ENCODE measurements around the gene ECSCR.

Gene ECSCR

DNA sequence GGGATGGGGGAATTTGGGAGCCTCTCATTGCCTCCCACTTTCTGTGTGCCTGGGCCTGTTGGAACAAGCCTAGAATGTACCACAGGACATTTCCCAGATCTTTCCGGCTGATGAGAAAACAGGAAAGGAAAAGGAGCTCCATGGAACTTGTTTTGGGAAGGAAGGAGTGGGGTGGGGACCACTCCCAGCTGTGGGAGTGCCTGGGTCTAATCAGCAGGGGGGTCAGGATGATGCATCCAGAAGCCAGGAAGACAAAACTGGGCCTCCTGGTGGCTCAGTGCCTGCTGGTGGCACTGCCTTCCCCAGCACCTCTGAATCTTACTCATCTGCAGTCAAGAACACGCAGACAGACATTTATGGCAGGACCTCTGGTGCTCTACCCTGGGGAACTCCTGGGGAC is 11.0 kb upstream of the ECSCR start:
- DNase-seq: no peak

DNA sequence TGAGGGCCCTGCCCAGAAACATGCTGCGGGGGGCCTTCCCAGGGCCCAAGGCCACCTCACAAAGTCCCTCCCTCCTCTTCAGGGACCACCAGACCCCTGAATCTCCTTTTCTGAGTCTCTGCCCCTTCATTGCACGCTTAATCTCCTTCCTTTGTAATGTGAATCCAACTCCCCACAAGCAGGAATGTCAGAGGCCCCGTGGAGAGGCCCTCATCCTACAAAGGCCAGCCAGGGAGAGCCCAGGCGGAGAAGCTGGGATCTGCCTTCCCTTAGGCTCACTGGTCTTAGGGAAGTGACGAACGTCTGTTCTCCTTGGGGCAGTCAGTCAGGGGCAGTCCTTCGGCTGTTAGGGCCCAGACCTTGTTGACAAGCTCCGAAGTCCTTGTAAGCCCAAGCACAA is 10.6 kb upstream of the ECSCR start:
- no peak for DNase-seq

DNA sequence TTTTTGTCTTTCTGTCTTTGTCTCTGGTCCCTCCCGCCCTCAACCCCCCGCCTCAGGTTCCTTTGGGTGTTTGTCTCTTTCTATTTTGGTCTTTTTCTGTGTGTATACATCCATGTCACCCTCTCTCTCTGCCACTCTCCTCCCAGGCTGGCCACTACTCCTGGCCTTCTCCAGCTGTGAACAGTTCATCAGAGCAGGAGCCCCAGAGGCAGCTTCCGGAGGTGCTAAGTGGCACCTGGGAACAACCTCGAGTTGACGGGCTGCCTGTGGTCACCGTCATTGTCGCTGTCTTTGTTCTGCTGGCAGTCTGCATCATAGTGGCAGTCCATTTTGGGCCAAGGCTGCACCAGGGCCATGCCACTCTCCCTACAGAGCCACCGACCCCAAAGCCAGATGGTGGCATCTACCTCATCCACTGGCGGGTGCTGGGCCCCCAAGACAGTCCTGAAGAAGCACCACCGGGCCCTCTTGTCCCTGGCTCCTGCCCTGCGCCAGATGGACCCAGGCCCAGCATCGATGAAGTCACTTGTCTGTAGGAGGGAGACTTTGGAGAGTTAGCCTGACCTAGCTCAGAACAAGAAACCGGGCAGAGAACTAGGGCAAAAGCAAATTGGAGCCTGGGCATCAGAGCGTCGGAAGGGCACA is 10.0 kb upstream of the ECSCR start:
- no peak for DNase-seq

DNA sequence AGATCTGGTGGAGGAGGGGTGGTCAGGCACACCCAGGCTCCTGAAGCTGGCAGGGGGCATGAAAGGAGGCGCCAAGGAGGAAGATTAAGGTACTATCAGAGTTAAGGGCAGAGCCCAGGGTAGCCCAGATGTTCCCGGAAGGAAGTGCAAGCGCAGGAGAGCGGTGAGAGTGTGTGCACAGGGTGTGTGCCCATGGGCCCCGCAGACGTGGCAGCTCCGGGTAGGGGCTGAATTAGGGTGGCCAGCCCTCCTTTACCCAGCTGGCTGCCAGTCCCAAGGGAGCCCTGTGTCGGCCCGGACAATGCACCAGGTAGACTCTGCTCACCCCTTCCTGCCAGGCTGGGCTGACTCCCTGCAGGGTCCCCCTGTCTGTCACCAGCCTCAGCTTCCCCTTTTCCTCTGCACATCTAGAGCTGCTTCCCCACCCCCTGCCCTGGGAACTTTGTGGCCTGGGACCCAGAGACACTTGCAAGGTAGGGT is 8.3 kb upstream of the ECSCR start, which contains the start of gene SMIM33:
Gene SMIM33 (plus strand): TSS at position 184 of the 480 bp plus-strand sequence. CDS start 118 bp downstream, at position 302.
- peak; percentile 56 for DNase-seq

DNA sequence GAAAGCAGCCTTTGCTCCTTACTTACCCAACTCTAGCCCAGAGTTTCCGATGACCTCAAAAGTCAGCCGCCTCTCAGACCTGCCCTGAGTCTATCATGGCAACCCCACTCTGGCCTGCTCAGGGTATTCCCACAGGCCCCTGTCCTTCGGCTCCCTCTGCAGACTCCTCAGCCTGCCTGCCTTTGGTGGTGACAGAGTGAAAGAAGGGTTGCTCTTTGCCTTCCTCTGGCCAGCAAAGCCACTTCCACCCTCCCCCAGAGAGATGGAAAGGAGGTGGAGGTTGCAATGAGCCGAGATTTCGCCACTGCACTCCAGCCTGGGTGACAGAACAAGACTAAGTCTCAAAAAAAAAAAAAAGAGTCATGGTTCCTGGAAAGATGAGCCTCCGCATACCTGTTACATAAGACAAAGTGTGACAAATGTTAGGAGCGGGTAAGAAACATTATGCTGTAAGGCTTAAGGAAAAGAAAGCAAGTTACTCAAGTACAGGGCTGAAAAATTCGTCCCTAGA is 5.9 kb upstream of the ECSCR start:
- peak; percentile 42 for DNase-seq

DNA sequence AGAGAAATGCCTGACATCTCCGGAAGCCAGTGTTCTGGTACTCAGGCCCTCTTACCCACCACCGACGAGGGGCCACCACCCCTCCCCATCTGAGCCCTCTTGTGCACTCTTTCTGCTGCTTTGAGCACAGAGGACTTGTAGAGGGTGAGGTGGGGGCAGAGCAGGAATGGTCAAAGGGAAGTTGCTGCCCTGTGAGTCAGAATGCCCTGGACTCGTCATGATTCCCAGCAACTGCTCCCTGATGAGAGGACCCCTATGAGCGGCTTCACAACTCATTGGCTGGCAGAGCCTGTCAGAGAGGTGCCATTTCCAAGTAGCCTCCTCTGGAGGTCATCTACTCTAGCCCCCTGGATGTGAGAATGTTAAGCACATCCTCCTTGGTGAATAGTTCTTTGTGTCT is 845 bp downstream of the ECSCR start:
- DNase-seq: no peak

DNA sequence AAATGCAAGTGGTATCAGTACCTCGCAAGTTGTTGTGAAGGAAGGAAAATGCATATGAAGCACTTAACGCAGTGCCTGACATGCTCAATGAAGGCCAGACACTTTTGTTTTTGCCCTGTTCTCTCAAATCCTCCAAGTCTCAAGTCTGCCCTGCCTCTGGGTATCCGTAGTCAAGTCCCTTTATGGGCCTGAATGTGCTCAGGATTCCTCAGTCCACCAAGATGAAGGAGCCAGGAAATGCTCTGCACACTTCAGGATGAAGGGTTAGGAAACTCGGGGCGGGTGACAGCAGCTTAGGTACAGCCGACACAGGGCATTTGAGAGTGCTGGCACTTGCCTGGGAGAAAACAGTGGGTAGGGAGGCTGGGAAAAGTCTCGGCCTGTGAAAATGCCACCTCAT is 1.4 kb downstream of the ECSCR start:
- DNase-seq: no peak

DNA sequence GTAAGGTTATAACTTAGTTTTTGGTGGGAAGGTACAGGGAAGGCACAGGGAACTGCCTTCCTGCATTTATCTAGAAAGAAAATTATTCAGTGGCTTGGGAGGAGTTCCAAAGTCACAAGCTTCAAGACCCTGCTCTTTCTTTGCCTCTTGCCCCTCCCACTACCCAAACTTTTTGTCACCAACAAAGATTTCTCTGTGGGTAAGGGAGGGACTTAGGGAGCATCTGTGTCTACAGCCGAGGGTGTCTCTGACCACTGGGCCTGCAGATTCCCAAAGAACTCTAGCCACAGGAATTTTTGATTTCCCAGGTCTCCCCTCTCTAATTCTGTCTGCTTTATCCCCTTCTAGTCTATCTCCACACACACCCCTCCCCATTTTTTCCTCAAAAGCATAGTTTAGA is 2.1 kb downstream of the ECSCR start:
- DNase-seq: no peak

DNA sequence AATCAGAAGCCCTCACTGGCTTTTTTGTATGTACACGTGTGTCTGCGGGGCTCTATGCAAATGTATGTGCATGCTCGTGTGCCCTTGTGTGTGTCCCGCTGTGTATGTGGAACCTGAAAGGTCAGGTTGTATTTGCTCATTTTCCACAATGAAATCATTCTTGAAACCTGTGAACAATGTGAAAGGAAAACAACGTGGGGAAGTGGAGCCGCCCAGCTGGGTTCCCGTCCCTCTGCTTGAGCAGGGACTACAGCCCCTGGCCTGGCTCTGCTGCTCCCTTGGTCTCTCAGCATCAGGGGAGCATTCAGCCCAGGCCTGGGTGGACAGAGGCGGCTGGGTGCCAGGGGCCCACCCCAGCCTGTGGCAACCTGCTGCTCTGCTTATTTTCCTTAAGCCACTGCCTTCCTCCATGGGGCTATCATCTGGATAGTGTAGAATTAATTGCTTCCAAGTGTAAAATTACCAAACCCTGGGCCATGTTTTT is 3.0 kb downstream of the ECSCR start:
- DNase-seq: peak; percentile 71

DNA sequence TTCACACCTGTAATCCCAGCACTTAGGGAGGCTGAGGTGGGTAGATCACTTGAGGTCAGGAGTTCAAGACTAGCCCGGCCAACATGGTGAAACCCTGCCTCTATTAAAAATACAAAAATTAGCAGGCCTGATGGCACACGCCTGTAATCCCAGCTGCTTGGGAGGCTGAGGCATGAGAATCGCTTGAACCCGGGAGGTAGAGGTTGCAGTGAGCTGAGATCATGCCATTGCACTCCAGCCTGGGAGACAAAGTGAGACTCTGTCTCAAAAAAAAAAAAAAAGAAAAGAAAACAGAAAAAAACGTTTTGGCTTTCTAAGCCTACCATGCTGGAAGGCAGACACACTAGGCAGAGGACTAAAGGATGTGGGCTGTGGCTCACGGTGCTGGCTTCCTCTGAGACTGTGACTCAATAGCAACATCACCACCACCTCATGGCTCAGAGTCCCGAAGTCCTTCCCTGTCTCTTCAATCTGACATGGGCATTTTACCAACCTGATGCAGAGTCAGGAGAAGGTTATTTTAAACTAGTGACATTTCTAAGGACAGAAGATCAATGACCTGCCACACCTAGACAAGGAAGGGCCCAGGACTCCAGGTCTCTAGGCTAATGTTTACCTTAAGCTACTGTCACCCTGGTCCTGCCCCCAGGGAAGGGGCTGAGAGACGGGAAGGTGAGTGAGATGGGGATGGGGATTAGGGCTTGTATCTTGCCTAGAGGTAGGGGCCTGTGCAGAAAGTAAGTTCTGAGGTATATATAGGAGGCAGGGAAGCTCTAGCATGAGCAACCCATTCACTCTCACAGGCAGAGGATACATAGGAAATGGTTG is 3.7 kb downstream of the ECSCR start:
- DNase-seq: peak; percentile 84

DNA sequence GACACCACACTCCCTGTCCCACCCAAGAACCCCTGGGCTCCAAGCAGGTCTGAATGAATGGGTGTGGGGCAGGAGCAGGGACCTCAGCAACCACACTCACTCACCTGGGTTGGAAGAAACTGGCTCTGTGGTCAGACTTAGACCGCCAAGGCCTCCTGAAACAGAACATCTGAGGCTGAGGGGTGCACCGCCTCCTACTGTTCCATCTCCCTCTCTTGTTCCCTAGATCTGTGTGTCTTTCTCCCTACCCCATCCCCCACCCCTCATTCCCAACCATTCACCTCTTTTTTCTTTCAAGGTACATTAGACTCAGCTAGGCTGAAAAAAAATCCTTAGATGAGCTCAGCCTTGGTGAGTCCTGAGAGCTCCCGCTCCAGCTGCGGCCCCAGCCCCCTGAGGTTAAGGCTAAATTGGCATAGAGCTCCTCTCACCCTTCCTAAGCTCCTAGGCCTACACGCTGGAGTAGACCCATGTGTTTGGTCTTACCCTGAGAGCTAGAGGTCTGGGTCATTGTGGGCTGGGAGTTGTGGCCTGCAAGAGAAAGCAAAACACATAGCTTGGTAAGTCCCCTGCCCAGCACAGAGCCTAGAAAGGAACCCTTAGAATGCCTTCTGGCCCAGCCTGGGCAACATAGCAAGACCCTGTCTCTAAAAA is 4.8 kb downstream of the ECSCR start:
- DNase-seq: peak; percentile 48

DNA sequence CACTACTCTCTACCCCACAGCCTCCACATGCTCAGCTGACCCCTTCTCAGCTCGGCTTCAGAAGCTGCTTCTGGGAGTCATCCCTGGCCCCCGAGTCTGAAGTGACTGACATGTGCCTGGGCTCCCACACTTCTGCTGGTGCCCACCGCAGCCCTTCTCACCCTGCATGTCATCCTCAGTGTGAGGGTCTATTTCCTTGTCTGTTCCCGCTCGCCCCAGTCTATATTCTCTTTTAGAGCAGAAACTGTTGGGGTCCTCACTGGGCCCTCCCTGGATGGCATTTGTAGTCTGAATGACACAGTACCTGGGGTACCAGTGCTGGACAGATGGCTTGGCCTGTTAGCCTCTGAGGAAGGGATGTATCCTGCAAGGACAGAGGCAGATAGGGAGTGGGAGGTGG is 5.3 kb downstream of the ECSCR start:
- no peak for DNase-seq

DNA sequence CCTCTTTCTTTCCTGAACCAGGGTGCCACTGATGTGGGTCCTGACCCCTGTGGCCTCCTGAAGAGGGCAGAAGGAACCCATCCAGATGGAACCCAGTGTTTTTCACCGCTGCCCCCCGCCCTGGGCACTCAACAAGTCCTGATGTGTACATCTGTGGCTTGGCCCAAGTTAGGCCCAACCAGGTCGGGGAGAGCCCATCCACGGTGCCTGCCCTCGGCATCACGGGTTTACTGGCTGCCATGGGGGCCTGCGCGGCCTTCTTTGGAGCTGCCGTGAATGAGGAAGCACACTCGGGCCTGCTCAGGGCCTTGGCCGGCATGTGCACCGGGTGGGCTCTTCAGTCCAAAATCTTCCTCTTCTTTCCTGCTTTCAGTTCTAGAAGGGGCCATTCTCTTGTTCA is 5.8 kb downstream of the ECSCR start:
- no peak for DNase-seq

DNA sequence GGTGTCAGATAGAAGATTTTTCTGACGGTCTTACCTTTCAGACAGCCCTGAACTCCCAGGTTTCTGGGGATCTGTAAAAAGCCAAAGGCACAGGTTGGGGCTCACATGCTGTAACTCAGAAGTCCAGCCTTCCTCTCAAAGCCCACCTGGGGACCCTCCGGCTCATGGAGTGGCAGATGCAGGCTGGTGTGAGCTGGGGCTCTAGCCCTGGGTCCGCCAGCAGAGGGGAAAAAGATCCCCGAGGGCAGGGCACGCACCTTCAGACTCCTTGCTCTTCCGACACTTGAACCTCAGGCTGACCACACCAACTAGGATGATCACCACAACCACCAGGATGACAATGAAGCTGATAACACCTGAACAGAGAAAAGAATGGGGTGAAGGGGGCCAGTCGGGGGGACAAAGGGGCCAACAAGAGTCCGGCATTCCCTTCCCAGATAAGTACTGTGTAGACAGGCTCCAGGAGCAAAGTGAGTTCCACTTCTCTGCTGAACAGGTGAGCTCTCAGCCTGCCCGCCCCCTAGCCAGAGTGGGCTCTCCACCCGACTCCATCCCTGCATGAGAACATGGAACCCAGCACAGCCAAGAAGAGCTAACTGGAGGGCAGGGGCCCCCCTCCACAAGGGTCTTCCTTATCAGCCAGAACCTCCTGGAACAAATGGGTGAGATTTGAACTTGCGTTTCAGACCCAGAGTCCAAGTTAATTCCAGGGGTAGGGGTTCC is 7.8 kb downstream of the ECSCR start:
- DNase-seq: no peak

DNA sequence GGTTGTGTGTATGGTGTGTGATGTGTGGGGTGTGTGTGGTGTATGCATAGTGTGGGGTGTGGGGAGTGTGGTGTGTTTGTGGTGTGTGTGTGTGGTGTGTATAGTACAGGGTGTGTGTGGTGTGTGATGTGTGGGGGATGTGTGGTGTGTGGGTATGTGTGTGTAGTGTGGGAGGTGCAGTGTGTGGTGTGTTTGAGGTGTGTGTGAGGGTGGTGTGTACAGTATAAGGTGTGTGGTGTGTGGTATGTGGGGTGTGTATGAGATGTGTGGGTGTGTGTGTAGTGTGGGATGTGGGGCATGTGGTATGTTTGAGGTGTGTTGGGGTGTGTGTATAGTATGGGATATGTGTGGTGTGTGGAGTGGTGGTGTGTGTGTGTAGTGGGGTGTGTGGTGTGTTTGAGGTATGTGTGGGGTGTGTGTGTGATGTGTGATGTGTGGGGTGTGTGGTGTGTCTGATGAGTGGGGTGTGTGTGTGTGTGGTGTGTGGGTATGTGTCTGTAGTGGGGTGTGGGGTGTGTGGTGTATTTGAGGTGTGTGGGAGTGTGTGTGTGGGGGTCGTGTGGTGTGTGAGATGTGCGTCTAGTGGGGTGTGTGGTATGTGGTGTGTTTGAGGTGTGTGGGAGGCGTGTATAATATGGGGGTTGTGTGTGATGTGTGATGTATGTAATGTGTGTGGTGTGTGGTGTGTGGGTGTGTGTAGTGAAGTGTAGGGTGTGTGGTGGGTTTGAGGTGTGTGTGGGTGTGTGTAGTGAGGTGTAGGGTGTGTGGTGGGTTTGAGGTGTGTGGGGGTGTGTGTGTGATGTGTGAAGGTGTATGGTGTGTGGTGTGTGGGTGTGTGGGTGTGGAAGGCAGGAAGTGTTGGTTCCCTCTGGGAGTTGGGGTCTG is 8.6 kb downstream of the ECSCR start:
- DNase-seq: no peak

DNA sequence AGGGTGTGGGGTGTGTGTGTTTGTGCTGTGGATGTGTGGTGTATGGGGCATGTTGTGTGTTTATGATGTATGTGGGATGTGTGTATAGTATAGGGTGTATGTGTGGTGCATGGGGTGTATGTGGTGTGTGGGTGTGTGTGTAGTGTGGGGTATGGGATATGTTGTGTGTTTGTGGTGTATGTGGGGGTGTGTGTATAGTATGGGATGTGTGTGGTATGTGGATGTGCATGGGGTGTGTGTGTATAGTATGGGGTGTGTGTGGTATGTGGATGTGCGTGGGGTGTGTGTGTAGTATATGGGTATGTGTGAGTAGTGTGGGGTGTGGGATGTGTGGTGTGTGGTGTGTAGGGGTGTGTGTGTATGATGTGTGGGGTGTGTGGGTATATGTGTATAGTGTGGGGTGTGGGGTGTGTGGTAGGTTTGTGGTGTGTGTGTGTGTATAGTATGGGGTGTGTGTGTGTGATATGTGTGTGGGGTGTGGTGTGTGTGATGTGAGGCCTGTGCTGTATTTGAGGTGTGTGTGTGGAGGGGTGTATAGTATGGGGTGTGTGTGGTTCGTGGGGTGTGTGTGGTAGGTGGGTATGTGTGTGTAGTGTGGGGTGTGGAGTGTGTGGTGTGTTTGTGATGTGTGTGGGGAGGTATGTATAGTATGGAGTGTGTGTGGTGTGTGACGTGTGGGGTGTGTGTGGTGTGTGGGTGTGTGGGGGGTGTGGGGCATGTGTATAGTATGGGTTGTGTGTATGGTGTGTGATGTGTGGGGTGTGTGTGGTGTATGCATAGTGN is 10.5 kb downstream of the ECSCR start:
- DNase-seq: no peak

DNA sequence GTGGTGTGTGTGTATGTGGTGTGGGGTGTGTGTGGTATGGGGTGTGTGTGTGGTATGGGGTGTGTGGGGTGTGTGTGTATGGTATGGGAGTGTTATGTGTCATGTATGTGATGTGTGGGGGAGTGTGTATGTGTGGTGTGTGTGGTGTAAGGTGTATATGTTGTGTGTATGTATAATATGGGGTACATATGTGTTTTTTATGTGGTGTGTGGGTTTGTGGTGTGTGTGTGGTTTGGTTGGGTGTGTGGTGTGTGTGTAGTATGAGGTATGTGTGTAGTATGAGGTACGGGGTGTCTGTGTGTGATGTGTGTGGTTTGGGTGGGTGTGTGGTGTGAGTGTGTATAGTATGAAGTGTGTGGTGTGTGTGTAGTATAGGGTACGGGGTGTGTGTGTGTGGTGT is 11.4 kb downstream of the ECSCR start:
- DNase-seq: no peak

DNA sequence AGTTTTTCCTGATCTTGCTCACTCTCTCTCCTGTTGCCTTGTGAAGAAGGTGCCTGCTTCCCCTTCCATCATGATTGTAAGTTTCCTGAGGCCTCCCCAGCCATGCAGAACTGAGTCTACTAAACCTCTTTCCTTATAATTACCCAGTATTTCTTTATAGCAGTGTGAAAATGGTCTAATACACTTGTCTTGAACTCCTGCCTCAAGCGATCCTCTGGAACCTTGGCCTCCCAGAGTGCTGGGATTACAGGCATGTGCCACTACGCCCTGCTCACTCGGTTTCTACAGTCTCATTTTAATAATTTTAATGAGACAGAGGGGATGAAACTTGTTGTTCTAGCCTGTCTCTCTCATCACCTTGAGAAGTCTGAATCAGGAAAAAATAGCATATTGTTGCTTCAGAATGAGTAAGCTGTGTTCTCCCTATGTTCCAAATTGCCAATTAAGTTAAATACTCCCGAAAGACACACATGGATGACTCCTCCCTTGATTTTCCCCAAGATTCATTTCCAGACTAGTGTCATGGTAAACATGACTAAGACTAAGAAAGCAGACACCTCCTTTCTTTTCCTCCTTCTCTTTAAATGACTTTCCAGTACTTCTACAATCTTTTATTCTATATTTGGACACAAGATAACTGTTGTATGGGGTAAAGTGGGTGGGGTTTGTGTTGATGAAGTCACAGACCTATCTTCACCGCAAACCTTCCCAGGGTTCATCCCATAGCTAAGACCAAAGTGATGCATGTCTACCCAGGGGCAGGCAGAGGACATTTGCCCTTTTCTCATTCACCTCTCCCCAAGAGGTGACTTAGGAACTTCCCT is 15.4 kb downstream of the ECSCR start:
- DNase-seq: peak; percentile 61

DNA sequence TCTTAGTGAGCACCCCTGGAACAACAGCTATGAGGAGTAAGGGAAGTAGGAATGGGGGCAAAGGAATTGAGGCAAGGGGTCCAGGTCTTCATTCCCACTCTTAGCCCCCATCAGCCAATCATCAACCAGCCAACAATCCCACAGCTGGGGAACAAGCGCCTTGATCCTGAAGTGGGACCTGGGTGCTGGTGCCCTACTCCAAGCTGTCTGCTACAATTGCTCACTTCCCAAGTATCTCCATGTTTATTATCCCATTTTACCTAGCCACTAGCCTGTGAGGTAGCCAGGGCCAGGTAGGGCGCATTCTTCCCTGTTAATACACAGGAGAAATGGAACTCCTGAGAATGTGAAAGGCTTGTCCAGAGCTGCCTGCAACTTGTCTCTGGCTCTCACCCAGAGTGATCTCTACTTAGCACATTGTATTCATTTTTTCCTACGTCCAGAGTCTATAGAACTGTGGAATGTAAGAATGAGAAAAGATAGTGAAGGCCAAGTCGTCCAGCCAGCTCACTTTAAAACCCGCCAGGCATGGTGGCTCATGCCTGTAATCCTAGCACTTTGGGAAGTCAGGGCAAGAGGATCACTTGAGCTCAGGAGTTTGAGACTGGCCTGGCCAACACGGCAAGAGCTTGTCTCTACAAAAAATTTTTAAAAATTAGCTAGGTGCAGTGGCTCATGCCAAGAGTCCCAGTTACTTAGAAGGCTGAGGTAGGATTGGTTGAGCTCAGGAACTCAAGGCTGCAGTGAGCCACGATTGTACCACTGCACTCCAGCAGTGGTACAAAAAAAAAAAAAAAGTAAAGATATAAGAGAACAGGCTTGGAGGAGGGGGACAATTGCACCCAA is 17.0 kb downstream of the ECSCR start:
- no peak for DNase-seq

All from activated CD4-positive, alpha-beta T cell treated with anti-CD3 and anti-CD28 coated beads for 48 hours (primary cell).